Measurements from ENCODE around the gene CDPF1.

GRCh38 chr22:46294784-46295183, 44.7 kb upstream of the CDPF1 start:
- TF ChIP-seq POLR2A (IDR thresholded peaks at IDR 0.05) (no peak), EP300 (IDR thresholded peaks at IDR 0.05) (no peak)
- TF ChIP-seq, protein P1, sequence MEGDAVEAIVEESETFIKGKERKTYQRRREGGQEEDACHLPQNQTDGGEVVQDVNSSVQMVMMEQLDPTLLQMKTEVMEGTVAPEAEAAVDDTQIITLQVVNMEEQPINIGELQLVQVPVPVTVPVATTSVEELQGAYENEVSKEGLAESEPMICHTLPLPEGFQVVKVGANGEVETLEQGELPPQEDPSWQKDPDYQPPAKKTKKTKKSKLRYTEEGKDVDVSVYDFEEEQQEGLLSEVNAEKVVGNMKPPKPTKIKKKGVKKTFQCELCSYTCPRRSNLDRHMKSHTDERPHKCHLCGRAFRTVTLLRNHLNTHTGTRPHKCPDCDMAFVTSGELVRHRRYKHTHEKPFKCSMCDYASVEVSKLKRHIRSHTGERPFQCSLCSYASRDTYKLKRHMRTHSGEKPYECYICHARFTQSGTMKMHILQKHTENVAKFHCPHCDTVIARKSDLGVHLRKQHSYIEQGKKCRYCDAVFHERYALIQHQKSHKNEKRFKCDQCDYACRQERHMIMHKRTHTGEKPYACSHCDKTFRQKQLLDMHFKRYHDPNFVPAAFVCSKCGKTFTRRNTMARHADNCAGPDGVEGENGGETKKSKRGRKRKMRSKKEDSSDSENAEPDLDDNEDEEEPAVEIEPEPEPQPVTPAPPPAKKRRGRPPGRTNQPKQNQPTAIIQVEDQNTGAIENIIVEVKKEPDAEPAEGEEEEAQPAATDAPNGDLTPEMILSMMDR (IDR thresholded peaks at IDR 0.05) = no peak
